ENCODE measurements around the gene TAF15. TPM values are rescaled to one million over a fixed set of nuclear protein-coding genes. Genes with fewer than 3 reads are reported as not detected.

The TAF15 gene
- total and polyA plus RNA-seq, 2 of the 13 experiments (the other 11 are each of a cell fraction or from before 2014, with no cell fraction given): 25.2 to 26.5 TPM

DNA sequence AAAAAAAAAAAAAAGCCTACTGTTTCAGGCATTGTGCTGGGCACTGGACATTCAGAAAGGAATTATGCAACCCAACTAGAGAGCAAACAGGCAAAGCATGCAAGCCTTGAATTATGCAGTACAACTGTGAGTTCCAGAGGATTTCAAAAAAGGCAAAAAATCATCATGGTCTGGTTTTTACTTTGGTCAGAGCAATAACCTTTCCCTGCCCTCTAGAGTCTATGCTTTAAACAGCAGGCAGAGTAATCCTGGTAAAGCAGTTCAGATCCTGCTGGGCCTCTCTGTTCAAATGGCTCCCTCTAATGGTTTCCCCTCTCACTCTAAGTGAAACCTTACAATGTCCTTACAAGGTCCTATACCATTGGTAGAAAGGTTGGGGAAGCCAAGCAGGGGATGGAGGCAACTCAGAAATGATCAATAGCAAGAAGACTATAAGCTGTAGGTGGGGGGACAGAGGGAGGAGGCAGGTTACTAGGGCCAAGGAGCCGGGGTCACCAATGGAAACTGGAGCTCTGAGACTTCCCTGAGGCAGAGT, 4.6 kb upstream of the TAF15 start (continued):
- TF ChIP-seq, protein P1, sequence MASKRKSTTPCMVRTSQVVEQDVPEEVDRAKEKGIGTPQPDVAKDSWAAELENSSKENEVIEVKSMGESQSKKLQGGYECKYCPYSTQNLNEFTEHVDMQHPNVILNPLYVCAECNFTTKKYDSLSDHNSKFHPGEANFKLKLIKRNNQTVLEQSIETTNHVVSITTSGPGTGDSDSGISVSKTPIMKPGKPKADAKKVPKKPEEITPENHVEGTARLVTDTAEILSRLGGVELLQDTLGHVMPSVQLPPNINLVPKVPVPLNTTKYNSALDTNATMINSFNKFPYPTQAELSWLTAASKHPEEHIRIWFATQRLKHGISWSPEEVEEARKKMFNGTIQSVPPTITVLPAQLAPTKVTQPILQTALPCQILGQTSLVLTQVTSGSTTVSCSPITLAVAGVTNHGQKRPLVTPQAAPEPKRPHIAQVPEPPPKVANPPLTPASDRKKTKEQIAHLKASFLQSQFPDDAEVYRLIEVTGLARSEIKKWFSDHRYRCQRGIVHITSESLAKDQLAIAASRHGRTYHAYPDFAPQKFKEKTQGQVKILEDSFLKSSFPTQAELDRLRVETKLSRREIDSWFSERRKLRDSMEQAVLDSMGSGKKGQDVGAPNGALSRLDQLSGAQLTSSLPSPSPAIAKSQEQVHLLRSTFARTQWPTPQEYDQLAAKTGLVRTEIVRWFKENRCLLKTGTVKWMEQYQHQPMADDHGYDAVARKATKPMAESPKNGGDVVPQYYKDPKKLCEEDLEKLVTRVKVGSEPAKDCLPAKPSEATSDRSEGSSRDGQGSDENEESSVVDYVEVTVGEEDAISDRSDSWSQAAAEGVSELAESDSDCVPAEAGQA (IDR thresholded peaks at IDR 0.05; ENCODE audit: low read depth): no peak
- TF ChIP-seq, protein P1 (CRISPR knock-in tag; IDR thresholded peaks at IDR 0.05; ENCODE audit: borderline replicate concordance): no peak
- TF ChIP-seq GATAD2A (CRISPR knock-in tag; IDR thresholded peaks at IDR 0.05): peak; percentile 42; the same call in 1 of the 2 replicates
- no peak for TF ChIP-seq ZNF891 (CRISPR knock-in tag; IDR thresholded peaks at IDR 0.05)
- no peak for TF ChIP-seq ELF3 (CRISPR knock-in tag; IDR thresholded peaks at IDR 0.05)
- no peak for TF ChIP-seq SYNCRIP (IDR thresholded peaks at IDR 0.05; ENCODE audit: insufficient read depth, low read depth, low read length)
- TF ChIP-seq, protein P2, sequence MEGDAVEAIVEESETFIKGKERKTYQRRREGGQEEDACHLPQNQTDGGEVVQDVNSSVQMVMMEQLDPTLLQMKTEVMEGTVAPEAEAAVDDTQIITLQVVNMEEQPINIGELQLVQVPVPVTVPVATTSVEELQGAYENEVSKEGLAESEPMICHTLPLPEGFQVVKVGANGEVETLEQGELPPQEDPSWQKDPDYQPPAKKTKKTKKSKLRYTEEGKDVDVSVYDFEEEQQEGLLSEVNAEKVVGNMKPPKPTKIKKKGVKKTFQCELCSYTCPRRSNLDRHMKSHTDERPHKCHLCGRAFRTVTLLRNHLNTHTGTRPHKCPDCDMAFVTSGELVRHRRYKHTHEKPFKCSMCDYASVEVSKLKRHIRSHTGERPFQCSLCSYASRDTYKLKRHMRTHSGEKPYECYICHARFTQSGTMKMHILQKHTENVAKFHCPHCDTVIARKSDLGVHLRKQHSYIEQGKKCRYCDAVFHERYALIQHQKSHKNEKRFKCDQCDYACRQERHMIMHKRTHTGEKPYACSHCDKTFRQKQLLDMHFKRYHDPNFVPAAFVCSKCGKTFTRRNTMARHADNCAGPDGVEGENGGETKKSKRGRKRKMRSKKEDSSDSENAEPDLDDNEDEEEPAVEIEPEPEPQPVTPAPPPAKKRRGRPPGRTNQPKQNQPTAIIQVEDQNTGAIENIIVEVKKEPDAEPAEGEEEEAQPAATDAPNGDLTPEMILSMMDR (CRISPR knock-in tag; IDR thresholded peaks at IDR 0.05): peak; percentile 80
- no peak for TF ChIP-seq GFI1 (CRISPR knock-in tag; IDR thresholded peaks at IDR 0.05; ENCODE audit: borderline replicate concordance)
- no peak for TF ChIP-seq ZNF776 (CRISPR knock-in tag; IDR thresholded peaks at IDR 0.05)
- no peak for TF ChIP-seq NFE2 (CRISPR knock-in tag; IDR thresholded peaks at IDR 0.05)
- TF ChIP-seq U2AF1 (optimal IDR thresholded peaks at IDR 0.05; ENCODE audit: low read depth, low read length): no peak
- no peak for TF ChIP-seq ZNF232 (CRISPR knock-in tag; IDR thresholded peaks at IDR 0.05; ENCODE audit: borderline replicate concordance)
- TF ChIP-seq FOSL1 (CRISPR knock-in tag; IDR thresholded peaks at IDR 0.05; ENCODE audit: borderline replicate concordance): no peak
- no peak for TF ChIP-seq ARNT (IDR thresholded peaks at IDR 0.05)
- TF ChIP-seq ZNF235 (CRISPR knock-in tag; IDR thresholded peaks at IDR 0.05; ENCODE audit: borderline replicate concordance): no peak
- TF ChIP-seq ZNF879 (CRISPR knock-in tag; IDR thresholded peaks at IDR 0.05): no peak
- no peak for TF ChIP-seq SMAD3 (CRISPR knock-in tag; IDR thresholded peaks at IDR 0.05)
- no peak for TF ChIP-seq ASH2L (IDR thresholded peaks at IDR 0.05; ENCODE audit: insufficient read length, low read depth, low read length)
- peak; percentile 66 for TF ChIP-seq CEBPG (CRISPR knock-in tag; IDR thresholded peaks at IDR 0.05)
- TF ChIP-seq CHD4 (IDR thresholded peaks at IDR 0.05; ENCODE audit: borderline replicate concordance, low read length): no peak
- no peak for TF ChIP-seq SP4 (CRISPR knock-in tag; IDR thresholded peaks at IDR 0.05)
- TF ChIP-seq NRL (CRISPR knock-in tag; IDR thresholded peaks at IDR 0.05; ENCODE audit: borderline replicate concordance): no peak
- TF ChIP-seq KMT2B (CRISPR knock-in tag; IDR thresholded peaks at IDR 0.05): no peak
- TF ChIP-seq MZF1 (CRISPR knock-in tag; IDR thresholded peaks at IDR 0.05; ENCODE audit: borderline replicate concordance): no peak
- TF ChIP-seq ZNF274 (CRISPR knock-in tag; IDR thresholded peaks at IDR 0.05): no peak
- TF ChIP-seq ZFP1 (CRISPR knock-in tag; IDR thresholded peaks at IDR 0.05): no peak

All from HepG2 (cell line).